Smooth muscle cell (in vitro differentiated cells): ENCODE results near the gene GPR142. TPM values are rescaled to one million over a fixed set of nuclear protein-coding genes. Genes with fewer than 3 reads are reported as not detected.

ENCODE experiments used
- DNase-seq: peaks from one replicate; lab custom pipeline; 2025; ENCODE audit not compliant: unreplicated experiment; lab: John Stamatoyannopoulos, UW
- H2AFZ ChIP-seq: fragments of 200-600 bp; sonication (generic); 2 replicates; pipeline ENCODE4 v1.6.0; 2016; ENCODE audit warnings: antibody characterized with exemption, low read depth, mild to moderate bottlenecking
- H3F3A ChIP-seq: fragments of 200-600 bp; sonication (generic); 2 replicates; pipeline ENCODE4 v1.6.0; 2017; ENCODE audit warnings: antibody characterized with exemption, low read depth
- H3K27ac ChIP-seq: fragments of 200-600 bp; sonication (generic); 2 replicates; pipeline ENCODE4 v1.5.1; 2016; ENCODE audit warnings: low read depth, mild to moderate bottlenecking
- H3K27me3 ChIP-seq: fragments of 200-600 bp; sonication (generic); 2 replicates; pipeline ENCODE4 v1.6.1; 2016; ENCODE audit warnings: low read depth, mild to moderate bottlenecking
- H3K36me3 ChIP-seq: fragments of 200-600 bp; sonication (generic); 2 replicates; pipeline ENCODE4 v1.5.1; 2016; ENCODE audit warnings: low read depth
- H3K4me1 ChIP-seq: fragments of 200-600 bp; sonication (generic); 2 replicates; pipeline ENCODE4 v1.5.1; 2016; ENCODE audit warnings: low read depth
- H3K4me2 ChIP-seq: fragments of 200-600 bp; sonication (generic); 2 replicates; pipeline ENCODE4 v1.6.0; 2016; ENCODE audit warnings: mild to moderate bottlenecking
- H3K4me3 ChIP-seq: fragments of 200-600 bp; sonication (generic); 2 replicates; pipeline ENCODE4 v1.5.1; 2016; ENCODE audit warnings: mild to moderate bottlenecking
- H3K79me2 ChIP-seq: fragments of 200-600 bp; sonication (generic); 2 replicates; pipeline ENCODE4 v1.6.0; 2016; ENCODE audit warnings: low read depth, mild to moderate bottlenecking
- H3K9ac ChIP-seq: fragments of 200-600 bp; sonication (generic); 2 replicates; pipeline ENCODE4 v1.6.0; 2016; ENCODE audit warnings: low read depth
- H3K9me3 ChIP-seq: fragments of 200-600 bp; sonication (generic); replicated peaks from 2 replicates; pipeline ENCODE4 v1.5.1; 2016; ENCODE audit warnings: low read depth
- H4K20me1 ChIP-seq: fragments of 200-600 bp; sonication (generic); 2 replicates; pipeline ENCODE4 v1.6.0; 2016; ENCODE audit warnings: low read depth
- WGBS: methylation state at CpG from one replicate; pipeline ENCODE4 v1.1.7; 2016; ENCODE audit warnings: low lambda C conversion rate; 5-methylcytosine and 5-hydroxymethylcytosine counted together
- polyA plus RNA-seq: library from polyadenylated mRNA; unstranded; fragments of >200 nt; fragmentation: Nextera tagmentation; extraction: Ambion mirVana; gene quantifications from 2 replicates; pipeline ENCODE4 v1.2.1, GENCODE V29; 2016
- total RNA-seq: library from RNA; depleted of rRNA; stranded (reverse); fragments of >200 nt; gene quantifications from 2 replicates; pipeline ENCODE4 v1.2.3, GENCODE V29; 2014
- TF ChIP-seq, protein P1 (sequence below): fragments of 200-600 bp; sonication (generic); IDR thresholded peaks from 2 replicates; pipeline ENCODE4 v1.5.1; 2017; ENCODE audit warnings: borderline replicate concordance, mild to moderate bottlenecking, antibody characterized with exemption; ENCODE audit not compliant: insufficient read depth, poor library complexity, severe bottlenecking

Gene GPR142
- total and polyA plus RNA-seq, 2 experiments from 2014 or later: not detected

DNA sequence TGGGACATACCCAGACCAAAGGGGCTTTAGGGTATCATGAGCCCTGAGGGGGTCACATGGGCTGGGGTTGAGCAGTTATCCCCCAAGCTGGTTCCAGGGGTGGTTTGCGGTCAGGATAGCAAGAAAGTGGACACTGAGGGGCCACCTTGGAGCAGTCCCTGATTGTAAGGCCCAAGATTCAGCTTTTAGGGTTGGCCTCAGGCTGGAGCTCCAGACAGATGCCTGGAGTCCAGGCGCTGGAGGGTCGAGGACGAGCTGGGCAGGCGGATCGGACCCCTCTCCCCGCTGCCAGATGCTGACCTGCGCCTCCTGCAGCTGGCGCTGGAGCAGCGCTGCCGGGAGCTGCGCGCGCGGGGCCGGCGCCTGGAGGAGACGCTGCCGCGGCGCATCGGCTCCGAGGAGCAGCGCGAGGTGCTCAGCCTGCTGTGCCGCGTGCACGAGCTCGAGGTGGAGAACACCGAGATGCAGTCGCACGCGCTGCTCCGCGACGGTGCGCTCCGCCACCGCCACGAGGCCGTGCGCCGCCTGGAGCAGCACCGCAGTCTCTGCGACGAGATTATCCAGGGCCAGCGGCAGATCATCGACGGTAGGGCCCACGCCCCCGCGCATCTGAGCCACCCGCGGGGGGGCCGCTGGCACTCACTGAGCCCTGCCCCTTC lies 15.6 kb upstream of the GPR142 start:
- Histone ChIP-seq H3K36me3 (no peaks in the 10 kb centered on the region), H3K27ac (no peak overlapping the region), H4K20me1 (no peaks in the 10 kb centered on the region), H3K9me3 (no peaks in the 10 kb centered on the region), H2AFZ (no peak overlapping the region), H3K9ac (no peak overlapping the region), H3K4me2 (no peak overlapping the region), H3K4me3 (no peak overlapping the region), H3K79me2 (no peaks in the 10 kb centered on the region), H3F3A (no peaks in the 10 kb centered on the region), H3K4me1 (no peaks in the 10 kb centered on the region), H3K27me3 (peaks cover 87% of the 10 kb centered on the region)
- 9% methylated on average over 34 of the region's 55 CpGs for WGBS
- no peak for DNase-seq
- TF ChIP-seq, protein P1, sequence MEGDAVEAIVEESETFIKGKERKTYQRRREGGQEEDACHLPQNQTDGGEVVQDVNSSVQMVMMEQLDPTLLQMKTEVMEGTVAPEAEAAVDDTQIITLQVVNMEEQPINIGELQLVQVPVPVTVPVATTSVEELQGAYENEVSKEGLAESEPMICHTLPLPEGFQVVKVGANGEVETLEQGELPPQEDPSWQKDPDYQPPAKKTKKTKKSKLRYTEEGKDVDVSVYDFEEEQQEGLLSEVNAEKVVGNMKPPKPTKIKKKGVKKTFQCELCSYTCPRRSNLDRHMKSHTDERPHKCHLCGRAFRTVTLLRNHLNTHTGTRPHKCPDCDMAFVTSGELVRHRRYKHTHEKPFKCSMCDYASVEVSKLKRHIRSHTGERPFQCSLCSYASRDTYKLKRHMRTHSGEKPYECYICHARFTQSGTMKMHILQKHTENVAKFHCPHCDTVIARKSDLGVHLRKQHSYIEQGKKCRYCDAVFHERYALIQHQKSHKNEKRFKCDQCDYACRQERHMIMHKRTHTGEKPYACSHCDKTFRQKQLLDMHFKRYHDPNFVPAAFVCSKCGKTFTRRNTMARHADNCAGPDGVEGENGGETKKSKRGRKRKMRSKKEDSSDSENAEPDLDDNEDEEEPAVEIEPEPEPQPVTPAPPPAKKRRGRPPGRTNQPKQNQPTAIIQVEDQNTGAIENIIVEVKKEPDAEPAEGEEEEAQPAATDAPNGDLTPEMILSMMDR: no peak

DNA sequence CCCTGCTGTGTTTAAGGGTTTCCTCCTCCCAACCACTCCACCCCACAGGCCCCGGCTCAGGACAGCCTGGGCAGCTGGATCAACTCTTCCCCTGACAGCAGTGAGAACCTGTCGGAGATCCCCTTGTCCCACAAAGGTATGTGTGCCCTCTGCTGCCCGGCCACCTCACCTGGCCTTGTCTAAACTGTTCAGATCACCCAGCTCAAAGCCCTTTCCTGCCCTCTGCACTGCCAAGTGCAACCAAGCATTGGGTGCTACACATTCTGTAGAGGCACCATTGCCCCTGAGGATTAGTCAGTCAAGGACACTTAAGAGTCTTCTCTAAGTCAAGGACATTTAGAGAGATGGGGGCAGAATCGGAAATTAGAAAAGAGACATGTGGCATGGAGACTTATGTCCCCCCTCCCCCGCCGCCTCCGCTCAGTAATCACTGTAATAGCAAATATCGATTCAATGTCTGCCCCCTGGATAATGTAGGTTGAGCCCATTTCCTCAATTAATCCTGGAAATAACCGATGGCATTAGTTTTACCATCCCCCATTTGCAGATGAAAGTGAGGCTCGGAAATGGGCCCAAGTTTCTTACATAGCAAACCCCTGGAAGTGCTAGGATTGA lies 13.8 kb upstream of the GPR142 start:
- Histone ChIP-seq H3K27me3 (peaks cover 96% of the 10 kb centered on the region), H3K79me2 (no peaks in the 10 kb centered on the region), H3K4me3 (no peak overlapping the region)

DNA sequence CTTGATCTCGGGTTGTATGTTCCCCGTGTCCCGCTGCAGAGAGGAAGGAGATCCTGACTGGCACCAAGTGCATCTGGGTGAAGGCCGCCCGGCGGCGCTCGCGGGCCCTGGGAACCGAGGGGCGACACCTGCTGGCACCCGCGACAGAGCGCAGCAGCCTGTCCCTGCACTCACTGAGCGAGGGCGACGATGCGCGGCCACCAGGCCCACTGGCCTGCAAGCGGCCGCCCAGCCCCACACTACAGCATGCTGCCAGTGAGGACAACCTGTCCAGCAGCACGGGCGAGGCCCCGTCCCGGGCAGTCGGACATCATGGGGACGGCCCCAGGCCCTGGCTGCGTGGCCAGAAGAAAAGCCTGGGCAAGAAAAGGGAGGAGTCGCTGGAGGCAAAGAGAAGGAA lies 13.2 kb upstream of the GPR142 start:
- Histone ChIP-seq H3K27ac (no peak overlapping the region), H3F3A (no peaks in the 10 kb centered on the region), H2AFZ (no peak overlapping the region), H3K27me3 (peaks cover 95% of the 10 kb centered on the region), H3K79me2 (no peaks in the 10 kb centered on the region), H3K4me2 (no peak overlapping the region), H3K4me3 (no peak overlapping the region), H3K36me3 (no peaks in the 10 kb centered on the region), H3K9me3 (no peaks in the 10 kb centered on the region), H3K4me1 (no peaks in the 10 kb centered on the region), H4K20me1 (no peaks in the 10 kb centered on the region), H3K9ac (no peak overlapping the region)
- TF ChIP-seq, protein P1: peak; percentile 43
- no peak for DNase-seq
- 11% methylated on average over 28 of the region's 29 CpGs for WGBS

More for the DNA sequence above, 13.8 kb upstream of the GPR142 start:
- DNase-seq: no peak
- Histone ChIP-seq H3K9me3 (no peaks in the 10 kb centered on the region), H3K4me1 (no peaks in the 10 kb centered on the region), H3F3A (no peaks in the 10 kb centered on the region), H2AFZ (no peak overlapping the region), H3K9ac (no peak overlapping the region), H3K27ac (no peak overlapping the region), H3K4me2 (no peak overlapping the region), H3K36me3 (no peaks in the 10 kb centered on the region), H4K20me1 (no peaks in the 10 kb centered on the region)
- TF ChIP-seq, protein P1: no peak
- WGBS: 84% methylated on average over 10 of the region's 10 CpGs

DNA sequence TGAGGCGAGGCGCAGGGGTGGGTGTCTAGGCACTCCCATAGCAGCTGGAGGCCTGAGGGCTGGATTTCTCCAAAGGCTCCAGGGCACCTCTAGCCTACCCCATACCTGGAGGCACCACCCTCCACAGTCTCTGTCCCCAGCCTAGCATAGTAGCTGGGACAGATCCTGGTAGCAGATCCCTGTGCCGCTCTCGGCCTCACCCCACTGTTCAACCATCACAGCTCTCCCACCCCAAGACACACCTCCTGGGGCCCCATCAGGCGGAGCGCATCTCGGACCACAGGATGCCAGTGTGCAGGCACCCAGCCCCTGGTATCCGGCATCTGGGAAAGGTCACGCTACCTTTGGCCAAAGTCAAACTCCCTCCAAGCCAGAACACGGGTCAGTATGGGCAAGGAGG lies 12.7 kb upstream of the GPR142 start:
- H3K4me1 ChIP-seq: no peaks in the 10 kb centered on the region
- no peak overlapping the region for H3K9ac ChIP-seq
- no peaks in the 10 kb centered on the region for H3F3A ChIP-seq
- TF ChIP-seq, protein P1: no peak
- WGBS: 85% methylated on average over 10 of the region's 10 CpGs
- no peak overlapping the region for H3K4me2 ChIP-seq
- H4K20me1 ChIP-seq: no peaks in the 10 kb centered on the region
- H3K27ac ChIP-seq: no peak overlapping the region
- DNase-seq: no peak
- H3K36me3 ChIP-seq: no peaks in the 10 kb centered on the region
- no peaks in the 10 kb centered on the region for H3K79me2 ChIP-seq
- no peak overlapping the region for H3K4me3 ChIP-seq
- H3K9me3 ChIP-seq: no peaks in the 10 kb centered on the region
- H2AFZ ChIP-seq: no peak overlapping the region
- H3K27me3 ChIP-seq: peaks cover 94% of the 10 kb centered on the region
